Activated naive CD8-positive, alpha-beta T cell treated with anti-CD3 and anti-CD28 coated beads, Interleukin-2, amount 10 ng/mL, durations not matched to agents 7 days and 5 days (primary cell): ENCODE results near the gene ADSS2. TPM values are rescaled to one million over a fixed set of nuclear protein-coding genes. Genes with fewer than 3 reads are reported as not detected.

ENCODE experiments used
- ATAC-seq: fragments of 150-1000 bp; cut with Tn5 transposase; one replicate; pipeline ENCODE4 v1.10.0; 2021; ENCODE audit warnings: low read depth, moderate library complexity
- POLR2A ChIA-PET: fragments of 350-600 bp; sonication (Branson Sonifier 250); formaldehyde crosslinking; loops from one replicate; lab custom pipeline; 2021; ENCODE audit warnings: antibody characterized with exemption; lab: Charles Lee
- DNase-seq: peaks from one replicate; pipeline ENCODE4 v3.0.0; 2021
- H3K27ac Mint-ChIP-seq: one replicate; pipeline ENCODE4 v1.8.0; 2022; ENCODE audit warnings: mild to moderate bottlenecking, mixed read lengths
- H3K27me3 Mint-ChIP-seq: one replicate; pipeline ENCODE4 v1.8.0; 2022; ENCODE audit warnings: mild to moderate bottlenecking, moderate library complexity, mixed read lengths
- H3K36me3 Mint-ChIP-seq: one replicate; pipeline ENCODE4 v1.8.0; 2021; ENCODE audit warnings: mild to moderate bottlenecking, mixed read lengths
- H3K4me1 Mint-ChIP-seq: one replicate; pipeline ENCODE4 v1.8.0; 2021; ENCODE audit warnings: mixed read lengths
- H3K4me3 Mint-ChIP-seq: one replicate; pipeline ENCODE4 v1.8.0; 2022; ENCODE audit warnings: mild to moderate bottlenecking, moderate library complexity, mixed read lengths
- H3K9me3 Mint-ChIP-seq: one replicate; pipeline ENCODE4 v1.8.0; 2021; ENCODE audit warnings: mixed read lengths
- total RNA-seq, 2 experiments: library from RNA; stranded (reverse); gene quantifications; one replicate each; pipeline ENCODE4 v1.2.3, GENCODE V29; 2021

Gene ADSS2
- total RNA-seq, 2 experiments from 2014 or later, result 52.5 to 54.6 TPM

GRCh38 chr1:244406337-244406736 lies 45.4 kb downstream of the ADSS2 start:
- no peak for DNase-seq
- peaks cover 10% of the 10 kb centered on the region for H3K9me3 Mint-ChIP-seq
- no peak overlapping the region for H3K4me3 Mint-ChIP-seq
- peaks cover 80% of the 10 kb centered on the region for H3K36me3 Mint-ChIP-seq
- H3K27ac Mint-ChIP-seq, result no peak overlapping the region
- H3K4me1 Mint-ChIP-seq, result peaks cover 6% of the 10 kb centered on the region
- H3K27me3 Mint-ChIP-seq, result no peaks in the 10 kb centered on the region
- POLR2A ChIA-PET, result no interaction called here
- ATAC-seq, result no peak

- Mint-ChIP-seq H3K4me1 (peaks cover 6% of the 10 kb centered on the region), H3K36me3 (peaks cover 80% of the 10 kb centered on the region), H3K4me3 (no peak overlapping the region), H3K27me3 (no peaks in the 10 kb centered on the region), H3K27ac (no peak overlapping the region), H3K9me3 (peaks cover 14% of the 10 kb centered on the region)
- DNase-seq (no peak), ATAC-seq (no peak)
- POLR2A ChIA-PET, result no interaction called here
Measured at GRCh38 chr1:244405856-244406255, 45.9 kb downstream of the ADSS2 start.

GRCh38 chr1:244403431-244403830 lies 48.3 kb downstream of the ADSS2 start:
- Mint-ChIP-seq H3K27me3 (no peaks in the 10 kb centered on the region), H3K4me3 (no peak overlapping the region), H3K36me3 (peaks cover 69% of the 10 kb centered on the region), H3K4me1 (peaks cover 4% of the 10 kb centered on the region), H3K9me3 (peaks cover 16% of the 10 kb centered on the region), H3K27ac (no peak overlapping the region)
- DNase-seq (no peak), ATAC-seq (no peak)
- POLR2A ChIA-PET, result no interaction called here

GRCh38 chr1:244400974-244401373 lies 50.7 kb downstream of the ADSS2 start:
- ATAC-seq (no peak), DNase-seq (no peak)
- POLR2A ChIA-PET, result no interaction called here
- Mint-ChIP-seq H3K27ac (no peak overlapping the region), H3K4me3 (no peak overlapping the region), H3K4me1 (peaks cover 10% of the 10 kb centered on the region), H3K9me3 (peaks cover 16% of the 10 kb centered on the region), H3K27me3 (no peaks in the 10 kb centered on the region), H3K36me3 (peaks cover 58% of the 10 kb centered on the region)

GRCh38 chr1:244397131-244397530 lies 54.6 kb downstream of the ADSS2 start:
- Mint-ChIP-seq H3K9me3 (peaks cover 9% of the 10 kb centered on the region), H3K4me3 (no peak overlapping the region), H3K27ac (no peak overlapping the region), H3K27me3 (no peaks in the 10 kb centered on the region), H3K36me3 (peaks cover 26% of the 10 kb centered on the region), H3K4me1 (peaks cover 10% of the 10 kb centered on the region)
- ATAC-seq (no peak), DNase-seq (no peak)
- POLR2A ChIA-PET, result interaction anchor here (0.6 kb wide), 1 partner anchor 68 kb away, joined by 6 read pairs; no protein-coding TSS in a partner anchor

GRCh38 chr1:244395965-244396364 lies 55.7 kb downstream of the ADSS2 start:
- peaks cover 3% of the 10 kb centered on the region for H3K9me3 Mint-ChIP-seq
- no peak overlapping the region for H3K27ac Mint-ChIP-seq
- ATAC-seq, result no peak
- H3K4me3 Mint-ChIP-seq, result no peak overlapping the region
- peaks cover 14% of the 10 kb centered on the region for H3K36me3 Mint-ChIP-seq
- peaks cover 10% of the 10 kb centered on the region for H3K4me1 Mint-ChIP-seq
- H3K27me3 Mint-ChIP-seq, result no peaks in the 10 kb centered on the region
- no peak for DNase-seq
- POLR2A ChIA-PET, result no interaction called here

- POLR2A ChIA-PET, result interaction anchor here (0.6 kb wide), 1 partner anchor 1098 kb away, joined by 4 read pairs; no protein-coding TSS in a partner anchor
- Mint-ChIP-seq H3K27me3 (no peaks in the 10 kb centered on the region), H3K36me3 (peaks cover 11% of the 10 kb centered on the region), H3K9me3 (no peaks in the 10 kb centered on the region), H3K4me3 (no peak overlapping the region), H3K4me1 (peaks cover 10% of the 10 kb centered on the region), H3K27ac (no peak overlapping the region)
- DNase-seq, result no peak
- peak; percentile 20 for ATAC-seq
Measured at GRCh38 chr1:244394826-244395765, 56.6 kb downstream of the ADSS2 start.

- H3K36me3 Mint-ChIP-seq, result peaks cover 11% of the 10 kb centered on the region
- no peaks in the 10 kb centered on the region for H3K9me3 Mint-ChIP-seq
- no peak overlapping the region for H3K27ac Mint-ChIP-seq
- H3K4me3 Mint-ChIP-seq, result no peak overlapping the region
- no peak for ATAC-seq
- peaks cover 10% of the 10 kb centered on the region for H3K4me1 Mint-ChIP-seq
- H3K27me3 Mint-ChIP-seq, result no peaks in the 10 kb centered on the region
- DNase-seq, result no peak
- POLR2A ChIA-PET, result no interaction called here
Measured at GRCh38 chr1:244394346-244394745, 57.4 kb downstream of the ADSS2 start.

- H3K36me3 Mint-ChIP-seq, result peaks cover 8% of the 10 kb centered on the region
- H3K4me1 Mint-ChIP-seq, result peaks cover 14% of the 10 kb centered on the region
- no peak overlapping the region for H3K27ac Mint-ChIP-seq
- DNase-seq (no peak), ATAC-seq (no peak)
- no peak overlapping the region for H3K4me3 Mint-ChIP-seq
- no peaks in the 10 kb centered on the region for H3K27me3 Mint-ChIP-seq
- no peaks in the 10 kb centered on the region for H3K9me3 Mint-ChIP-seq
- POLR2A ChIA-PET, result no interaction called here
Measured at GRCh38 chr1:244393604-244394176, 58.0 kb downstream of the ADSS2 start.

GRCh38 chr1:244391761-244392160 lies 59.9 kb downstream of the ADSS2 start:
- peaks cover 2% of the 10 kb centered on the region for H3K9me3 Mint-ChIP-seq
- no peak for DNase-seq
- peaks cover 10% of the 10 kb centered on the region for H3K4me1 Mint-ChIP-seq
- H3K27ac Mint-ChIP-seq, result no peak overlapping the region
- peaks cover 8% of the 10 kb centered on the region for H3K36me3 Mint-ChIP-seq
- H3K4me3 Mint-ChIP-seq, result no peak overlapping the region
- no peak for ATAC-seq
- H3K27me3 Mint-ChIP-seq, result peaks cover 3% of the 10 kb centered on the region
- POLR2A ChIA-PET, result no interaction called here

GRCh38 chr1:244388961-244389360 lies 62.7 kb downstream of the ADSS2 start:
- H3K9me3 Mint-ChIP-seq, result peaks cover 2% of the 10 kb centered on the region
- peaks cover 3% of the 10 kb centered on the region for H3K27me3 Mint-ChIP-seq
- POLR2A ChIA-PET, result no interaction called here
- peaks cover 7% of the 10 kb centered on the region for H3K4me1 Mint-ChIP-seq
- ATAC-seq, result no peak
- no peak overlapping the region for H3K4me3 Mint-ChIP-seq
- no peak for DNase-seq
- H3K27ac Mint-ChIP-seq, result no peak overlapping the region
- H3K36me3 Mint-ChIP-seq, result peaks cover 4% of the 10 kb centered on the region

- peak overlapping the region; percentile 26 for H3K27ac Mint-ChIP-seq
- POLR2A ChIA-PET, result no interaction called here
- ATAC-seq, result no peak
Measured at GRCh38 chr1:244387415-244387814, 64.3 kb downstream of the ADSS2 start.

GRCh38 chr1:244386595-244386994 lies 65.1 kb downstream of the ADSS2 start:
- peaks cover 4% of the 10 kb centered on the region for H3K36me3 Mint-ChIP-seq
- H3K9me3 Mint-ChIP-seq, result peaks cover 2% of the 10 kb centered on the region
- peaks cover 3% of the 10 kb centered on the region for H3K27me3 Mint-ChIP-seq
- DNase-seq (no peak), ATAC-seq (no peak)
- H3K4me1 Mint-ChIP-seq, result peaks cover 7% of the 10 kb centered on the region
- POLR2A ChIA-PET, result no interaction called here
- no peak overlapping the region for H3K27ac Mint-ChIP-seq
- no peak overlapping the region for H3K4me3 Mint-ChIP-seq

More at GRCh38 chr1:244387415-244387814, 64.3 kb downstream of the ADSS2 start:
- Mint-ChIP-seq H3K9me3 (peaks cover 2% of the 10 kb centered on the region), H3K27me3 (peaks cover 3% of the 10 kb centered on the region), H3K4me3 (no peak overlapping the region), H3K36me3 (peaks cover 4% of the 10 kb centered on the region), H3K4me1 (peaks cover 7% of the 10 kb centered on the region)
- no peak for DNase-seq

GRCh38 chr1:244384066-244384465 lies 67.6 kb downstream of the ADSS2 start:
- POLR2A ChIA-PET, result no interaction called here

More at GRCh38 chr1:244384066-244384465, 67.6 kb downstream of the ADSS2 start:
- H3K36me3 Mint-ChIP-seq, result peaks cover 4% of the 10 kb centered on the region
- no peak overlapping the region for H3K4me3 Mint-ChIP-seq
- H3K27ac Mint-ChIP-seq, result no peak overlapping the region
- peaks cover 2% of the 10 kb centered on the region for H3K9me3 Mint-ChIP-seq
- peaks cover 5% of the 10 kb centered on the region for H3K4me1 Mint-ChIP-seq
- no peak for DNase-seq
- ATAC-seq, result no peak
- H3K27me3 Mint-ChIP-seq, result peaks cover 3% of the 10 kb centered on the region
